Measurements from ENCODE around the gene PLEKHA5. TPM values are rescaled to one million over a fixed set of nuclear protein-coding genes. Genes with fewer than 3 reads are reported as not detected.

PLEKHA5 gene
- total and polyA plus RNA-seq, 2 of the 4 experiments (the other 2 are of a cell fraction): 5.3 to 12.2 TPM

DNA sequence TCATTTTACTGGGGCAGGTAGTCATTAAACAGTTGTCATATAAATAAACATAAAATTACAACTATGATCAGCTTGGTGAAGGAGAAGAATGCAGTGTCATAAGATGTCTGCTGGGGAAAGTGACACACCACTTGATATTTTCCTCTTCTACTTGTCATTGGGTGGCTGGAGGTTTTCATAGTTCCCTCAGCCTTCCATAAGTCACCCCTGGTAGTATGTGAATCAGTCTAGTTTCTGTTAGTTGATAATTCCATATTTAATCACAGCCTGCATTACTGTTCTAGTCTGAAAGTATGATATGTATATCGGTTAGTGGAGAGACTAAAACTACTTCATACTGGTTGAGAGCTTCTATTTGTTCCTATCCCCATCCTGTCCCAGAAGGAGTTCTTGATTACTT is 38.2 kb downstream of the PLEKHA5 start:
- in situ Hi-C loops (cut with MboI; ENCODE audit: low sequenced_read_pairs) (no loop called here), intact Hi-C loops (cut with micrococcal nuclease) (no loop called here), dilution Hi-C loops (cut with HindIII; ENCODE audit: low sequenced_read_pairs, unreplicated experiment) (no loop called here)
- Histone ChIP-seq H4K91ac (ENCODE audit: insufficient read depth, low read depth, low read length) (no peak overlapping the region), H3K79me1 (ENCODE audit: low read depth in 1 of 2, low read length in 2 of 2) (peaks cover 20 to 34% of the 10 kb centered on the region in 2 experiments), H2BK15ac (ENCODE audit: low read depth, low read length) (no peak overlapping the region), H3K9me1 (ENCODE audit: insufficient read depth, low read length) (peaks cover 2% of the 10 kb centered on the region; the same call in 1 of the 2 replicates), H2BK5ac (ENCODE audit: low read depth, low read length, poor library complexity, severe bottlenecking) (no peak overlapping the region), H2BK120ac (ENCODE audit: low read depth, low read length) (no peak overlapping the region), H4K20me1 (ENCODE audit: insufficient read depth, low read length) (peaks cover 7% of the 10 kb centered on the region; the same call in 1 of the 2 replicates), H3K4me2 (ENCODE audit: low read depth, low read length) (no peak overlapping the region), H3K27ac (ENCODE audit: insufficient read depth, low read length) (no peak overlapping the region), H3K4ac (ENCODE audit: low read depth, low read length) (no peak overlapping the region), H2AK9ac (replicated peaks; ENCODE audit: low read depth, low read length, poor library complexity) (no peak overlapping the region), H4K5ac (ENCODE audit: low read depth, low read length) (no peak overlapping the region), H3K23ac (ENCODE audit: low read depth, low read length) (no peak overlapping the region), H3K14ac (replicated peaks; ENCODE audit: low read depth, low read length) (no peak overlapping the region), H4K8ac (ENCODE audit: low read depth in 2 of 2, low read length in 2 of 2) (no peak overlapping the region), H3K56ac (ENCODE audit: extremely low read depth, insufficient read depth, low read length) (no peak overlapping the region), H3K4me1 (ENCODE audit: control insufficient read depth, insufficient read depth, low read length) (peaks cover 5% of the 10 kb centered on the region), H3K36me3 (ENCODE audit: control insufficient read depth, insufficient read depth, low read length) (no peaks in the 10 kb centered on the region), H2BK20ac (ENCODE audit: low read depth, low read length) (no peak overlapping the region), H2AFZ (replicated peaks; ENCODE audit: low read length, poor library complexity) (no peak overlapping the region), H3K27me3 (ENCODE audit: control insufficient read depth, insufficient read depth, low read length) (no peaks in the 10 kb centered on the region), H3K4me3 (ENCODE audit: insufficient read depth, low read depth, low read length) (no peak overlapping the region), H3K18ac (ENCODE audit: low read depth, low read length) (no peak overlapping the region), H3K9ac (ENCODE audit: low read depth, low read length) (no peak overlapping the region), H3K9me3 (ENCODE audit: control insufficient read depth, insufficient read depth, low read length) (no peaks in the 10 kb centered on the region), H2AK5ac (ENCODE audit: low read depth, low read length) (no peak overlapping the region)
- WGBS, 2 experiments (ENCODE audit: extremely low coverage in 2 of 2, insufficient read length in 1 of 2): no CpG with 5 or more reads among the region's 1 CpG
- TF ChIP-seq CTCF (conservative IDR thresholded peaks at IDR 0.05; ENCODE audit: low read depth, low read length) (no peak), NFE2L2 (IDR thresholded peaks at IDR 0.05; ENCODE audit: low read depth, low read length) (no peak), POLR2A (IDR thresholded peaks at IDR 0.05; ENCODE audit: low read depth, low read length) (no peak), CHD1 (IDR thresholded peaks at IDR 0.05; ENCODE audit: low read depth, low read length) (no peak), SMC3 (IDR thresholded peaks at IDR 0.05; ENCODE audit: low read depth, low read length) (no peak), USF2 (IDR thresholded peaks at IDR 0.05; ENCODE audit: low read depth, low read length) (no peak), BHLHE40 (IDR thresholded peaks at IDR 0.05; ENCODE audit: low read depth, low read length) (no peak), CEBPB (IDR thresholded peaks at IDR 0.05; ENCODE audit: low read depth, low read length) (no peak), FOS (IDR thresholded peaks at IDR 0.05; ENCODE audit: low read depth, low read length) (no peak), MXI1 (IDR thresholded peaks at IDR 0.05; ENCODE audit: borderline replicate concordance, low read depth, low read length) (no peak), RFX5 (IDR thresholded peaks at IDR 0.05; ENCODE audit: low read depth, low read length) (no peak), MAFK (IDR thresholded peaks at IDR 0.05; ENCODE audit: low read depth, low read length) (no peak)
- TF ChIP-seq, protein P1, sequence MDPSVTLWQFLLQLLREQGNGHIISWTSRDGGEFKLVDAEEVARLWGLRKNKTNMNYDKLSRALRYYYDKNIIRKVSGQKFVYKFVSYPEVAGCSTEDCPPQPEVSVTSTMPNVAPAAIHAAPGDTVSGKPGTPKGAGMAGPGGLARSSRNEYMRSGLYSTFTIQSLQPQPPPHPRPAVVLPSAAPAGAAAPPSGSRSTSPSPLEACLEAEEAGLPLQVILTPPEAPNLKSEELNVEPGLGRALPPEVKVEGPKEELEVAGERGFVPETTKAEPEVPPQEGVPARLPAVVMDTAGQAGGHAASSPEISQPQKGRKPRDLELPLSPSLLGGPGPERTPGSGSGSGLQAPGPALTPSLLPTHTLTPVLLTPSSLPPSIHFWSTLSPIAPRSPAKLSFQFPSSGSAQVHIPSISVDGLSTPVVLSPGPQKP (IDR thresholded peaks at IDR 0.05; ENCODE audit: borderline replicate concordance, low read depth, low read length): no peak
- ChIA-PET POLR2A (ENCODE audit: unreplicated experiment) (interaction anchor here (0.6 kb wide), 1 partner anchor 39 kb away, joined by 5 read pairs; no protein-coding TSS in a partner anchor), CTCF (interaction anchor here (0.6 to 2.0 kb wide), 2 partner anchors 19 to 308 kb away, joined by 3 to 5 read pairs; no protein-coding TSS in a partner anchor)
- BruUV-seq (replicated peaks): no TSS peak
- DNase-seq (no peak), ATAC-seq (ENCODE audit: low read depth) (no peak)

Data from IMR-90 (cell line).